HL-60 (cell line): ENCODE measurements around the gene ACSF3.

Experiments
- DNase-seq, 2 experiments: peaks; one replicate each; pipeline ENCODE4 v3.0.0-alpha.2; 2010 to 2020; ENCODE audit warnings: low read depth in 1 of 2, low spot score in 1 of 2
- H3K27ac ChIP-seq: fragments of 250-450 bp; sonication (Bioruptor Pico); replicated peaks from 2 replicates; pipeline ENCODE4 v1.5.1; 2020; ENCODE audit warnings: mild to moderate bottlenecking, moderate library complexity
- H3K27me3 ChIP-seq: fragments of 250-450 bp; sonication (Bioruptor Pico); 2 replicates; pipeline ENCODE4 v1.5.1; 2021; ENCODE audit warnings: mild to moderate bottlenecking, moderate library complexity; ENCODE audit not compliant: insufficient read depth, poor library complexity, severe bottlenecking
- H3K4me3 ChIP-seq: replicated peaks from 2 replicates; pipeline ENCODE4 v1.5.1; 2011; ENCODE audit warnings: mild to moderate bottlenecking, control low read depth, low read length; ENCODE audit not compliant: insufficient read depth
- GABPA ChIP-seq: IDR thresholded peaks from 2 replicates; pipeline ENCODE4 v1.6.1; 2012; ENCODE audit warnings: low read depth
- POLR2AphosphoS5 ChIP-seq: IDR thresholded peaks from 2 replicates; pipeline ENCODE4 v1.6.1; 2012; ENCODE audit warnings: low read depth
- SPI1 ChIP-seq: IDR thresholded peaks from 2 replicates; pipeline ENCODE4 v1.6.1; 2012; ENCODE audit warnings: low read depth, mild to moderate bottlenecking, borderline replicate concordance
- TF ChIP-seq, protein P1 (sequence below): IDR thresholded peaks from one replicate; pipeline ENCODE4 v1.5.1; 2011; ENCODE audit warnings: low read length, control low read depth, inconsistent platforms; ENCODE audit not compliant: insufficient read depth
- TF ChIP-seq, protein P2 (sequence below): IDR thresholded peaks from 2 replicates; pipeline ENCODE4 v1.6.1; 2012; ENCODE audit warnings: low read depth; ENCODE audit not compliant: insufficient replicate concordance

ACSF3 gene

DNA sequence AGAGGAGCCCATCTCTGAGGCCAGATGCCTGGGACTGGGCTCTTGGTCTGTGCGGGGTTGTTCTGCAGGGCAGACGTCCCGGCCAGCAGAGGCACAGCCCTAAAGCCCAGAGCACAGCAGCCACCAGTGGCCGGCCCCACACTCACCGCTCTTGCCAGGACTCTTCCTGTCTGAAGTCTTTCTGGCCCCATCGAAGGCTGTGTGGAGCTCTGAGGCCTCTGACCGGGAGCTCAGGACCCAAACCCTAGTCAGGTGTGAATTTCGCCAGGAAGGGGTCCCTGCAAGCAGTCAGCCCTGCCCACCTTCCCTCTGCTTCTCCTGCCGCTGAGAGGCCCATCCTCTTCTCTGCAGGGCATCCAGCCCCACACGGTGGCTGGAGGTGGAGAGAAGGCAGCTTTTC, 10.7 kb downstream of the ACSF3 start:
- no peak for DNase-seq
- no peak overlapping the region for H3K4me3 ChIP-seq
- no peaks in the 10 kb centered on the region for H3K27me3 ChIP-seq
- TF ChIP-seq GABPA (no peak), SPI1 (no peak), POLR2AphosphoS5 (no peak)
- TF ChIP-seq, protein P1, sequence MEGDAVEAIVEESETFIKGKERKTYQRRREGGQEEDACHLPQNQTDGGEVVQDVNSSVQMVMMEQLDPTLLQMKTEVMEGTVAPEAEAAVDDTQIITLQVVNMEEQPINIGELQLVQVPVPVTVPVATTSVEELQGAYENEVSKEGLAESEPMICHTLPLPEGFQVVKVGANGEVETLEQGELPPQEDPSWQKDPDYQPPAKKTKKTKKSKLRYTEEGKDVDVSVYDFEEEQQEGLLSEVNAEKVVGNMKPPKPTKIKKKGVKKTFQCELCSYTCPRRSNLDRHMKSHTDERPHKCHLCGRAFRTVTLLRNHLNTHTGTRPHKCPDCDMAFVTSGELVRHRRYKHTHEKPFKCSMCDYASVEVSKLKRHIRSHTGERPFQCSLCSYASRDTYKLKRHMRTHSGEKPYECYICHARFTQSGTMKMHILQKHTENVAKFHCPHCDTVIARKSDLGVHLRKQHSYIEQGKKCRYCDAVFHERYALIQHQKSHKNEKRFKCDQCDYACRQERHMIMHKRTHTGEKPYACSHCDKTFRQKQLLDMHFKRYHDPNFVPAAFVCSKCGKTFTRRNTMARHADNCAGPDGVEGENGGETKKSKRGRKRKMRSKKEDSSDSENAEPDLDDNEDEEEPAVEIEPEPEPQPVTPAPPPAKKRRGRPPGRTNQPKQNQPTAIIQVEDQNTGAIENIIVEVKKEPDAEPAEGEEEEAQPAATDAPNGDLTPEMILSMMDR, result no peak
- TF ChIP-seq, protein P2, sequence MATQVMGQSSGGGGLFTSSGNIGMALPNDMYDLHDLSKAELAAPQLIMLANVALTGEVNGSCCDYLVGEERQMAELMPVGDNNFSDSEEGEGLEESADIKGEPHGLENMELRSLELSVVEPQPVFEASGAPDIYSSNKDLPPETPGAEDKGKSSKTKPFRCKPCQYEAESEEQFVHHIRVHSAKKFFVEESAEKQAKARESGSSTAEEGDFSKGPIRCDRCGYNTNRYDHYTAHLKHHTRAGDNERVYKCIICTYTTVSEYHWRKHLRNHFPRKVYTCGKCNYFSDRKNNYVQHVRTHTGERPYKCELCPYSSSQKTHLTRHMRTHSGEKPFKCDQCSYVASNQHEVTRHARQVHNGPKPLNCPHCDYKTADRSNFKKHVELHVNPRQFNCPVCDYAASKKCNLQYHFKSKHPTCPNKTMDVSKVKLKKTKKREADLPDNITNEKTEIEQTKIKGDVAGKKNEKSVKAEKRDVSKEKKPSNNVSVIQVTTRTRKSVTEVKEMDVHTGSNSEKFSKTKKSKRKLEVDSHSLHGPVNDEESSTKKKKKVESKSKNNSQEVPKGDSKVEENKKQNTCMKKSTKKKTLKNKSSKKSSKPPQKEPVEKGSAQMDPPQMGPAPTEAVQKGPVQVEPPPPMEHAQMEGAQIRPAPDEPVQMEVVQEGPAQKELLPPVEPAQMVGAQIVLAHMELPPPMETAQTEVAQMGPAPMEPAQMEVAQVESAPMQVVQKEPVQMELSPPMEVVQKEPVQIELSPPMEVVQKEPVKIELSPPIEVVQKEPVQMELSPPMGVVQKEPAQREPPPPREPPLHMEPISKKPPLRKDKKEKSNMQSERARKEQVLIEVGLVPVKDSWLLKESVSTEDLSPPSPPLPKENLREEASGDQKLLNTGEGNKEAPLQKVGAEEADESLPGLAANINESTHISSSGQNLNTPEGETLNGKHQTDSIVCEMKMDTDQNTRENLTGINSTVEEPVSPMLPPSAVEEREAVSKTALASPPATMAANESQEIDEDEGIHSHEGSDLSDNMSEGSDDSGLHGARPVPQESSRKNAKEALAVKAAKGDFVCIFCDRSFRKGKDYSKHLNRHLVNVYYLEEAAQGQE, result no peak
- H3K27ac ChIP-seq, result no peak overlapping the region

DNA sequence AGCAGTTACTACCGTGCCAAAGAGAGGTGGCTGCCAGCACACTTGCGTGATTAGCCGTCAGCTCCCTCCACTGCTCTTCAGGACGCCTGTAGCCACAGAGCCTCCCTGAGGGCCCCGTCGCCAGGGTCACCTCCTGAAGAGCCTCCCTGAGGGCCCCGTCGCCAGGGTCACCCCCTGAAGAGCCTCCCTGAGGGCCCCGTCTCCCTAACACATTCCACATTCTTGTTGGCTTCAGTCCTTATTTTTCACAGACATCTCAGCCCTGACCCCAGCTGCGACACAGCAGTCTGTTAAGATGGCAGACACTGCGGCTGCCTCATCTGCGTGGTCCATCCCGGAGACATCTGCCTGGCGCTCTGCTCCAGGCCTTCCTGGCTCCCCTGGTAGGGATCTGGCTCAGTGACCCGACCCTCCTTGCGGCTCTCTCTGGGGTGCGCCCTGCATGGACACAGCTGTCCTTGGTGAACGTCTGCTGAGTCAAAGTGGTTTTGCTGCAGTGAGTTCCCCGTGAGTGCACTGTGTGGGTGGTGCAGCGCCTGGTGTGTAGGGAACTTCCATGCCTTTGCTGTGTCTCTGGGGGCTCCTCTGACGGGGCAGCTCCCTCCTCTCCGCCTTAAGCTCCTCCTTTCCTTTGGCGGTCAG, 11.4 kb downstream of the ACSF3 start:
- no peak overlapping the region for H3K27ac ChIP-seq
- DNase-seq, result no peak

DNA sequence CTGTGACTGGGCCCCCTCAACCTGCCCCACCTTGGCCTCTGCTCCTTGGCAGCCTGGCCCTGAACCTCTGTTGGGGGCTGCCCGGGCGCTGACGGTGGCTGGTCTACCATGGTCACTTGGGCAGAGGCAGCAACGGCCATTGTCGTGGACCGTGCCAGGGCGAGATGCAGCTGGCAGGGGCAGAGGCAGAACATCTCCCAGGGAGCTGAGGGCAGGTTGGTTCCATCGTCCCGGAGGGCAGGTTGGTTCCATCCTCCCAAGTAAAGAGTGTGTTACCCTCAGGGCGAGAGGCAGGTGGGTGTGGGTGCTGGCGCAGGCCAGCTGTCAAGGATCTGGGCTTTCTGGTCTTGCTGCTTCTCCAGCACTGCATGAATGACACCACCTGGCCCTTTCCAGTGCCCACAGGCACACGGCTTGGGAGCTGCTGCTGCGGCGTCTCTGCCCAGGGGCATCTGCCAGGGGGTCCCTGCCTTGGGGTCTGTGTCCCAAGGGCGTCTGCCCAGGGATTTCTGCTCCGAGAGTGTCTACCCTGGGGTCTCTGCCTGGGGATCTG, 12.0 kb downstream of the ACSF3 start:
- no peak overlapping the region for H3K4me3 ChIP-seq
- TF ChIP-seq POLR2AphosphoS5 (no peak), GABPA (no peak), SPI1 (no peak)
- TF ChIP-seq, protein P1, result no peak
- TF ChIP-seq, protein P2, result no peak
- DNase-seq, result no peak

More for the DNA sequence above, 11.4 kb downstream of the ACSF3 start:
- Histone ChIP-seq H3K4me3 (no peak overlapping the region), H3K27me3 (no peaks in the 10 kb centered on the region)
- TF ChIP-seq, protein P1, result no peak
- no peak for TF ChIP-seq GABPA
- TF ChIP-seq POLR2AphosphoS5, result no peak
- no peak for TF ChIP-seq SPI1
- TF ChIP-seq, protein P2, result no peak

More for the DNA sequence above, 12.0 kb downstream of the ACSF3 start:
- H3K27me3 ChIP-seq, result no peaks in the 10 kb centered on the region
- no peak overlapping the region for H3K27ac ChIP-seq
